GM12878 (cell line): ENCODE results near the gene SNX10. TPM values are rescaled to one million over a fixed set of nuclear protein-coding genes. Genes with fewer than 3 reads are reported as not detected.

Experiments
- BCL11A ChIP-seq: IDR thresholded peaks from 2 replicates; pipeline ENCODE4 v1.6.1; 2011; ENCODE audit warnings: low read depth, low read length
- BHLHE40 ChIP-seq, 2 experiments: fragments of 450-650 bp in 1 of 2; IDR thresholded peaks; 2 replicates each; pipeline ENCODE4 v1.6.1; 2011 to 2017; ENCODE audit warnings: low read depth in 2 of 2, borderline replicate concordance in 1 of 2, improper control_type of control experiment in 1 of 2, low read length in 1 of 2, mild to moderate bottlenecking in 1 of 2
- BRCA1 ChIP-seq: IDR thresholded peaks from 2 replicates; pipeline ENCODE4 v1.6.1; 2011; ENCODE audit warnings: low read depth, low read length, improper control_type of control experiment
- CBX3 ChIP-seq: fragments of 200-600 bp; sonication (generic); IDR thresholded peaks from 2 replicates; pipeline ENCODE4 v1.6.1; 2016; ENCODE audit warnings: low read depth, borderline replicate concordance
- EED ChIP-seq: sonication (generic); IDR thresholded peaks from 2 replicates; pipeline ENCODE4 v1.6.1; 2016; ENCODE audit warnings: antibody characterized with exemption, low read depth
- EGR1 ChIP-seq, 2 experiments: IDR thresholded peaks; 1 replicate in 1 of 2; 2 replicates in 1 of 2; pipeline ENCODE4 v1.6.1; 2011 to 2012; ENCODE audit warnings: low read depth in 2 of 2, low read length in 2 of 2, borderline replicate concordance in 1 of 2, mild to moderate bottlenecking in 1 of 2, moderate library complexity in 1 of 2
- NR2C2 ChIP-seq: IDR thresholded peaks from 2 replicates; pipeline ENCODE4 v1.6.1; 2011; ENCODE audit warnings: borderline replicate concordance, low read depth; ENCODE audit not compliant: control insufficient read depth, insufficient read length
- NR2F1 ChIP-seq: fragments of 450-650 bp; conservative IDR thresholded peaks from 2 replicates; pipeline ENCODE4 v1.6.1; 2017; ENCODE audit warnings: mild to moderate bottlenecking
- RAD21 ChIP-seq: IDR thresholded peaks from 2 replicates; pipeline ENCODE4 v1.6.1; 2011; ENCODE audit warnings: mild to moderate bottlenecking, low read depth, low read length, moderate library complexity; ENCODE audit not compliant: insufficient read depth
- RB1 ChIP-seq: fragments of 450-650 bp; formaldehyde crosslinking; IDR thresholded peaks from 2 replicates; pipeline ENCODE4 v1.6.1; 2017; ENCODE audit warnings: mild to moderate bottlenecking, borderline replicate concordance
- SREBF1 ChIP-seq: IDR thresholded peaks from 2 replicates; pipeline ENCODE4 v1.6.1; 2012; ENCODE audit warnings: mild to moderate bottlenecking, low read length
- SREBF2 ChIP-seq: IDR thresholded peaks from 2 replicates; pipeline ENCODE4 v1.6.1; 2012; ENCODE audit warnings: mild to moderate bottlenecking, low read length
- SUZ12 ChIP-seq: fragments of 200-600 bp; sonication (generic); IDR thresholded peaks from one replicate; pipeline ENCODE4 v1.6.1; 2018; ENCODE audit warnings: antibody characterized with exemption, mild to moderate bottlenecking; ENCODE audit not compliant: unreplicated experiment
- TARDBP ChIP-seq: IDR thresholded peaks from 2 replicates; pipeline ENCODE4 v1.6.1; 2016; ENCODE audit warnings: borderline replicate concordance
- YY1 ChIP-seq: IDR thresholded peaks from 2 replicates; pipeline ENCODE4 v1.6.1; 2011; ENCODE audit warnings: low read depth, mild to moderate bottlenecking, low read length
- ZNF24 ChIP-seq: fragments of 450-650 bp; IDR thresholded peaks from 2 replicates; pipeline ENCODE4 v1.6.1; 2017; ENCODE audit warnings: antibody characterized with exemption, mild to moderate bottlenecking
- ZSCAN29 ChIP-seq: fragments of 450-650 bp; IDR thresholded peaks from 2 replicates; pipeline ENCODE4 v1.6.1; 2017; ENCODE audit warnings: mild to moderate bottlenecking, moderate library complexity
- polyA plus RNA-seq, 11 experiments: library from polyadenylated mRNA; depleted of rRNA in 4 of 11; unstranded in 6 of 11; stranded (reverse) in 5 of 11; fragments of >200 nt; fragmentation: Nextera tagmentation in 4 of 11; fragmentation: Illumina TruSeq in 1 of 11; extraction: Ambion mirVana in 4 of 11; extraction: Trizol in 1 of 11; gene quantifications; 1 replicate in 1 of 11; 2 replicates in 10 of 11; pipeline versions ENCODE4 v1.2.1 to v1.2.3, GENCODE V29; 2011 to 2016; ENCODE audit warnings: inconsistent platforms in 2 of 11, missing spikeins in 2 of 11, low read depth in 1 of 11
- total RNA-seq, 4 experiments: library from RNA; depleted of rRNA in 3 of 4; stranded (reverse); fragments of >200 nt in 3 of 4; fragmentation: Illumina TruSeq in 1 of 4; extraction: Trizol in 1 of 4; gene quantifications; 2 replicates each; pipeline versions ENCODE4 v1.2.1 to v1.2.3, GENCODE V29; 2013 to 2021
- TF ChIP-seq, protein P1 (sequence below): fragments of 450-650 bp; IDR thresholded peaks from 2 replicates; pipeline ENCODE4 v1.6.1; 2016; ENCODE audit warnings: mild to moderate bottlenecking, moderate library complexity, borderline replicate concordance
- TF ChIP-seq, protein P2 (sequence below): IDR thresholded peaks from 2 replicates; pipeline ENCODE4 v1.6.1; 2011; ENCODE audit warnings: borderline replicate concordance, low read depth, mild to moderate bottlenecking, moderate library complexity, mixed read lengths, low read length; ENCODE audit not compliant: insufficient read depth; ENCODE audit errors: extremely low read length
- TF ChIP-seq, protein P3 (sequence below): fragments of 450-650 bp; IDR thresholded peaks from 2 replicates; pipeline ENCODE4 v1.6.1; 2017; ENCODE audit warnings: borderline replicate concordance
- TF ChIP-seq, protein P4 (sequence below): fragments of 450-650 bp; IDR thresholded peaks from 2 replicates; pipeline ENCODE4 v1.6.1; 2017; ENCODE audit warnings: low read depth, mild to moderate bottlenecking, moderate library complexity

Gene SNX10
- total and polyA plus RNA-seq, 10 of the 15 experiments (the other 5 are each of a cell fraction or from before 2014, with no cell fraction given): 22.0 to 56.2 (median 30.1) TPM

DNA sequence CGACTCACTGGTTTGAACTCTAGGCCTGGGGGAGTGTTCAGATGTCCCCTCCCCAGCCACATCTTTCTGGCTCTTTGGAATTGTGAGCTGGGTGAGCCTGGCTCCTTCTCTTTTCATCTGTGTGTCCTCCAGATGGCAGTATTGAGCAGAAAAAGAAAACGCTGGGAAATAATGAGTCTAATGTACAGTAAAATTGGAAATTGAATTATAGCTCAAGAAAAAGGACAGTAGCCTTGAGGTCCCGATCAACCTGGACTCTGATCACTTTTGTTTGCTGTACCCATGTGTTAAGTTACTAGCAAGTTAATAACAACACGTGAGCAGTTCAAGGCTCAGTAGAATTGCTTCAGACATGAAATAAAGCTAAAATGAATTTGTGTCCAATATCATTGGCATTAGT, 77.9 kb downstream of the SNX10 start (continued):
- TF ChIP-seq, protein P1, sequence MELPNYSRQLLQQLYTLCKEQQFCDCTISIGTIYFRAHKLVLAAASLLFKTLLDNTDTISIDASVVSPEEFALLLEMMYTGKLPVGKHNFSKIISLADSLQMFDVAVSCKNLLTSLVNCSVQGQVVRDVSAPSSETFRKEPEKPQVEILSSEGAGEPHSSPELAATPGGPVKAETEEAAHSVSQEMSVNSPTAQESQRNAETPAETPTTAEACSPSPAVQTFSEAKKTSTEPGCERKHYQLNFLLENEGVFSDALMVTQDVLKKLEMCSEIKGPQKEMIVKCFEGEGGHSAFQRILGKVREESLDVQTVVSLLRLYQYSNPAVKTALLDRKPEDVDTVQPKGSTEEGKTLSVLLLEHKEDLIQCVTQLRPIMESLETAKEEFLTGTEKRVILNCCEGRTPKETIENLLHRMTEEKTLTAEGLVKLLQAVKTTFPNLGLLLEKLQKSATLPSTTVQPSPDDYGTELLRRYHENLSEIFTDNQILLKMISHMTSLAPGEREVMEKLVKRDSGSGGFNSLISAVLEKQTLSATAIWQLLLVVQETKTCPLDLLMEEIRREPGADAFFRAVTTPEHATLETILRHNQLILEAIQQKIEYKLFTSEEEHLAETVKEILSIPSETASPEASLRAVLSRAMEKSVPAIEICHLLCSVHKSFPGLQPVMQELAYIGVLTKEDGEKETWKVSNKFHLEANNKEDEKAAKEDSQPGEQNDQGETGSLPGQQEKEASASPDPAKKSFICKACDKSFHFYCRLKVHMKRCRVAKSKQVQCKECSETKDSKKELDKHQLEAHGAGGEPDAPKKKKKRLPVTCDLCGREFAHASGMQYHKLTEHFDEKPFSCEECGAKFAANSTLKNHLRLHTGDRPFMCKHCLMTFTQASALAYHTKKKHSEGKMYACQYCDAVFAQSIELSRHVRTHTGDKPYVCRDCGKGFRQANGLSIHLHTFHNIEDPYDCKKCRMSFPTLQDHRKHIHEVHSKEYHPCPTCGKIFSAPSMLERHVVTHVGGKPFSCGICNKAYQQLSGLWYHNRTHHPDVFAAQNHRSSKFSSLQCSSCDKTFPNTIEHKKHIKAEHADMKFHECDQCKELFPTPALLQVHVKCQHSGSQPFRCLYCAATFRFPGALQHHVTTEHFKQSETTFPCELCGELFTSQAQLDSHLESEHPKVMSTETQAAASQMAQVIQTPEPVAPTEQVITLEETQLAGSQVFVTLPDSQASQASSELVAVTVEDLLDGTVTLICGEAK: no peak
- TF ChIP-seq NR2F1 (no peak), YY1 (peak; percentile 53), SREBF1 (no peak), EED (no peak), ZNF24 (no peak), BHLHE40 (IDR thresholded peaks at IDR 0.05; ENCODE audit: borderline replicate concordance in 1 of 2, low read depth in 2 of 2, low read length in 1 of 2) (no peak), SUZ12 (no peak), RB1 (no peak), SREBF2 (no peak), EGR1 (IDR thresholded peaks at IDR 0.05; ENCODE audit: borderline replicate concordance in 1 of 2, low read depth in 2 of 2, low read length in 2 of 2) (no peak), BRCA1 (no peak), RAD21 (peak; percentile 64), ZSCAN29 (no peak), NR2C2 (no peak), TARDBP (no peak), CBX3 (no peak), BCL11A (no peak)
- TF ChIP-seq, protein P2, sequence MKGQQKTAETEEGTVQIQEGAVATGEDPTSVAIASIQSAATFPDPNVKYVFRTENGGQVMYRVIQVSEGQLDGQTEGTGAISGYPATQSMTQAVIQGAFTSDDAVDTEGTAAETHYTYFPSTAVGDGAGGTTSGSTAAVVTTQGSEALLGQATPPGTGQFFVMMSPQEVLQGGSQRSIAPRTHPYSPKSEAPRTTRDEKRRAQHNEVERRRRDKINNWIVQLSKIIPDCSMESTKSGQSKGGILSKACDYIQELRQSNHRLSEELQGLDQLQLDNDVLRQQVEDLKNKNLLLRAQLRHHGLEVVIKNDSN: no peak
- TF ChIP-seq, protein P3, sequence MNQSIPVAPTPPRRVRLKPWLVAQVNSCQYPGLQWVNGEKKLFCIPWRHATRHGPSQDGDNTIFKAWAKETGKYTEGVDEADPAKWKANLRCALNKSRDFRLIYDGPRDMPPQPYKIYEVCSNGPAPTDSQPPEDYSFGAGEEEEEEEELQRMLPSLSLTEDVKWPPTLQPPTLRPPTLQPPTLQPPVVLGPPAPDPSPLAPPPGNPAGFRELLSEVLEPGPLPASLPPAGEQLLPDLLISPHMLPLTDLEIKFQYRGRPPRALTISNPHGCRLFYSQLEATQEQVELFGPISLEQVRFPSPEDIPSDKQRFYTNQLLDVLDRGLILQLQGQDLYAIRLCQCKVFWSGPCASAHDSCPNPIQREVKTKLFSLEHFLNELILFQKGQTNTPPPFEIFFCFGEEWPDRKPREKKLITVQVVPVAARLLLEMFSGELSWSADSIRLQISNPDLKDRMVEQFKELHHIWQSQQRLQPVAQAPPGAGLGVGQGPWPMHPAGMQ: no peak
- TF ChIP-seq, protein P4, sequence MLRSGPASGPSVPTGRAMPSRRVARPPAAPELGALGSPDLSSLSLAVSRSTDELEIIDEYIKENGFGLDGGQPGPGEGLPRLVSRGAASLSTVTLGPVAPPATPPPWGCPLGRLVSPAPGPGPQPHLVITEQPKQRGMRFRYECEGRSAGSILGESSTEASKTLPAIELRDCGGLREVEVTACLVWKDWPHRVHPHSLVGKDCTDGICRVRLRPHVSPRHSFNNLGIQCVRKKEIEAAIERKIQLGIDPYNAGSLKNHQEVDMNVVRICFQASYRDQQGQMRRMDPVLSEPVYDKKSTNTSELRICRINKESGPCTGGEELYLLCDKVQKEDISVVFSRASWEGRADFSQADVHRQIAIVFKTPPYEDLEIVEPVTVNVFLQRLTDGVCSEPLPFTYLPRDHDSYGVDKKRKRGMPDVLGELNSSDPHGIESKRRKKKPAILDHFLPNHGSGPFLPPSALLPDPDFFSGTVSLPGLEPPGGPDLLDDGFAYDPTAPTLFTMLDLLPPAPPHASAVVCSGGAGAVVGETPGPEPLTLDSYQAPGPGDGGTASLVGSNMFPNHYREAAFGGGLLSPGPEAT: no peak
